Bronchial epithelial cell (primary cell): Measurements from ENCODE around the gene PRDX1. TPM values are rescaled to one million over a fixed set of nuclear protein-coding genes. Genes with fewer than 3 reads are reported as not detected.

Source experiments
- DNase-seq: peaks from one replicate; pipeline ENCODE4 v3.0.0-alpha.2; 2010; ENCODE audit warnings: low read depth
- FAIRE-seq: peaks from 2 replicates; lab custom pipeline; 2011; peaks lifted over from hg19 to GRCh38; lab: Jason Lieb, UNC
- H3K27me3 ChIP-seq: 2 replicates; pipeline ENCODE4 v1.5.1; 2011; ENCODE audit warnings: low read length; ENCODE audit not compliant: control insufficient read depth, insufficient read depth
- H3K36me3 ChIP-seq: 2 replicates; pipeline ENCODE4 v1.5.1; 2011; ENCODE audit warnings: low read length; ENCODE audit not compliant: control insufficient read depth, insufficient read depth
- H3K4me3 ChIP-seq: 2 replicates; pipeline ENCODE4 v1.5.1; 2011; ENCODE audit warnings: mild to moderate bottlenecking, low read depth, low read length, control low read depth
- total RNA-seq: library from RNA; depleted of rRNA; stranded (reverse); fragments of >200 nt; gene quantifications from 2 replicates; pipeline ENCODE4 v1.2.1, GENCODE V29; 2014
- TF ChIP-seq, protein P1 (sequence below): IDR thresholded peaks from 2 replicates; pipeline ENCODE4 v1.5.1; 2011; ENCODE audit warnings: mild to moderate bottlenecking, moderate library complexity, low read length, control low read depth, inconsistent platforms; ENCODE audit not compliant: insufficient read depth, severe bottlenecking

PRDX1 gene
- total RNA-seq = 403 and 721 TPM in 2 replicates

DNA sequence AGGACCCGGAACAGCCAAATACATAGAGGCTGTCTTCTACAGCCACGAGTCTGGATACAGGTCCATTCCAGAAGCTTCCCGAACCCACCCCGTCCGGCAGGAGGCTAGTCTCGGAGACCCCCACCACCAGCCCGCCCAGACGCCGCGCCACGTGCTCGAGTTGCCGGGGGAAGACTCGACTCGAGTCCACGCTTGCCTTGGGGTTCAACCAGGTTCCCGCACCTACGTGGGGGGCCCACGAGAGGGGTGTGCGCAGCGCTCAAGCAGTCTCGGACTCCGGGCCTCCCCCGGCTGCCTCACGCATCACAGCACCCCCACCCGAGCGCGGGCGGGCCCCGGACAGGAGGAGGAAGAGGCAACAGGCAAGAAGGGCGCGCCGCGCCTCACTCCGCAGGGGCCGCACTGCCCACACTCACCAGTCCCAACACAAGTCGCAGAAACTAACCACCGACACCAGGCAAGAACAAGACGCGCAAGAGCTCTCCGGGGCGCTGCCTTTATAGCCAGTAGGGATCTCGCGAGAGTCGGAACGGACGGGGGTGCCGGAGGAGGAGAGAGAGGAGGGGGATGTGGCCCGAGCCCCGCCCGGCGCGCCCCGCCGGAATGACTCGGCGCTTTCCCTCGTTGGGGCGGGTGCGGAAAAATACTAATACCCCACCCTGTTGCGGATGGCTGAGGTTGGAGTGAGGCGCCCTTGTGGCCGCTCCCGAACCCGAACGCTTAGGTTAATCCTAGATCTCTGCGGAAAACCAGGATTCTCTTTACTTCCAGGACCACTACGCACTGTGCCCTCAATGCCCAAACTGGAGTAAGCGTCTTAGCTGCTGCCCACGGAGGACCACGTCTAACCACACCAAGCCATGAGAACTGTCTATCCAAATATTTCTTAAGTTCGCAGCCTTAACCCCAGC lies at the start of gene PRDX1:
PRDX1 (minus strand) TSS at position 472 of the 911 bp plus-strand sequence. CDS start 2,841 bp downstream, outside the sequence.
- no peaks in the 10 kb centered on the region for H3K27me3 ChIP-seq
- no peak for FAIRE-seq
- TF ChIP-seq, protein P1, sequence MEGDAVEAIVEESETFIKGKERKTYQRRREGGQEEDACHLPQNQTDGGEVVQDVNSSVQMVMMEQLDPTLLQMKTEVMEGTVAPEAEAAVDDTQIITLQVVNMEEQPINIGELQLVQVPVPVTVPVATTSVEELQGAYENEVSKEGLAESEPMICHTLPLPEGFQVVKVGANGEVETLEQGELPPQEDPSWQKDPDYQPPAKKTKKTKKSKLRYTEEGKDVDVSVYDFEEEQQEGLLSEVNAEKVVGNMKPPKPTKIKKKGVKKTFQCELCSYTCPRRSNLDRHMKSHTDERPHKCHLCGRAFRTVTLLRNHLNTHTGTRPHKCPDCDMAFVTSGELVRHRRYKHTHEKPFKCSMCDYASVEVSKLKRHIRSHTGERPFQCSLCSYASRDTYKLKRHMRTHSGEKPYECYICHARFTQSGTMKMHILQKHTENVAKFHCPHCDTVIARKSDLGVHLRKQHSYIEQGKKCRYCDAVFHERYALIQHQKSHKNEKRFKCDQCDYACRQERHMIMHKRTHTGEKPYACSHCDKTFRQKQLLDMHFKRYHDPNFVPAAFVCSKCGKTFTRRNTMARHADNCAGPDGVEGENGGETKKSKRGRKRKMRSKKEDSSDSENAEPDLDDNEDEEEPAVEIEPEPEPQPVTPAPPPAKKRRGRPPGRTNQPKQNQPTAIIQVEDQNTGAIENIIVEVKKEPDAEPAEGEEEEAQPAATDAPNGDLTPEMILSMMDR = no peak
- H3K4me3 ChIP-seq = peak within 1 kb of the TSS; percentile 96
- peaks cover 10% of the 10 kb centered on the region for H3K36me3 ChIP-seq
- peak; percentile 85 for DNase-seq

DNA sequence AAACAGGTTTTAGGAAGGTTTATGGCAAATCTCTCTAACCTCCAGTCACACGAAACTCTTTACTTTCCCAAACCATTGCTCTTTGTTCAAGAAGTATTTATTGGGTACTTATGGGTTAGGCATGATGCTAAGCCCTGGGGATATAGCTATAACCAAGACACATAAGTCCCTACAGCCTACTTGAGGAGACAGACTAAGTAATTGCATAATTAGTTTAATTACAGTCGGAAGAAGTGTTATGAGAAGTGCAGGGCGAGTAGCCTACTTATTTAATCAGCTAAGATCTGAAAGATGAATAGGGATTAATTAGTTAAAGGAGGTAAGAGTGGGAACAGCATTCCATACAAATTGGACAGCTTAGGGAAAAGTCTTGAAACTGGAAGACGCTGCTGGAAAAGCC lies 48.9 kb upstream of the PRDX1 start:
- TF ChIP-seq, protein P1 = no peak
- peaks cover 21% of the 10 kb centered on the region for H3K36me3 ChIP-seq
- no peak for FAIRE-seq
- no peak for DNase-seq
- H3K4me3 ChIP-seq = no peak overlapping the region
- H3K27me3 ChIP-seq = no peaks in the 10 kb centered on the region

DNA sequence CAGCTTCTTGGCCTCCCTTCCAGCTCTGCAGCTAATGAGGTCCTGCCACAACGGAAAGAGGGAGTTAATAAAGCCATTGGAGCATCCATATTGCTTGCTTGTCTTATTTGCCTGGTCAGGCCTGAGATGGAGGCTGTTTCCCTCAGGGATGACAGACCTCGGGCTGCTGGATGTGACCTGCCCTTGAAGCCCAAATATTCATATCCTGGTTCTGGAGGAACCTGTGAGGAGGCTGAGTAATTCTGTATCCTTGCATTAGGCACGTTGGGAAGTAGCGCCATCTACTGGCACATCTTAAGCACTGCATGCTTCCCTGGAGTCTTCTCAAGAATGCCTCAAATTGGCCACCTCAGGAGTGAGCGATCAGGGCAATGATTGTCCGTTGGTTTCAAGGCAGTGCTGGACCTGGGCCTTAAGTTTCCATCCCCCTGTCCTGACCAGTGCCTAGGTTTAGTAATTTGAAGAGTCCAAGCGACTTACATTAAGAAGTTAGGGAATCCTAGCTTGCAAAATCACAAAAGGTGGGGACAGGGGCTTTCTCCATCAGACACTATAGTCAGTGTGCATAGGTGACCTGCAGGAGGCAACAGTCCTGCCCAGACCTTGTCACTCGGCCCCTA lies 48.4 kb upstream of the PRDX1 start:
- TF ChIP-seq, protein P1 = peak; percentile 93
- Histone ChIP-seq H3K36me3 (peaks cover 21% of the 10 kb centered on the region), H3K27me3 (no peaks in the 10 kb centered on the region), H3K4me3 (no peak overlapping the region)
- DNase-seq (peak; percentile 78), FAIRE-seq (peak; percentile 32)

DNA sequence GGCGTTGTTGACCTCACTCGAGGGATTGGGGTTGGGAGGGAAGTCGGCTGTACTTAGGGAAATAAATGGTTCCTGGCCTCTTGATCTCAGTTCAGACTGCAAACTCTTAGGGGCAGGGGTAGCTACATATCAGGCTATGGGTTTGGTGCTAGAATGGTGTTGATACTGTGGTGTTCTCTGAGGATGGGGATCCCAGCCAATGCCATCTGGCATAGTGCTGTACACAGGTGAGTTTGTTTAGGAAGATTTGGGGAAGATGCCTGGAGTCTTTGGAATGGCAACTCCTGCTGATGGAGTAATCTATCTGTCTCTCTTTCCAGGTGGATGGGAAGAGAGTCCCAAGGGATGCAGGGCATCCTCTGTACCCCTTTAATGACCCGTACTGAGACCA lies 47.9 kb upstream of the PRDX1 start:
- no peak for FAIRE-seq
- TF ChIP-seq, protein P1 = no peak
- no peak overlapping the region for H3K4me3 ChIP-seq
- H3K27me3 ChIP-seq = no peaks in the 10 kb centered on the region
- no peak for DNase-seq
- peaks cover 21% of the 10 kb centered on the region for H3K36me3 ChIP-seq

DNA sequence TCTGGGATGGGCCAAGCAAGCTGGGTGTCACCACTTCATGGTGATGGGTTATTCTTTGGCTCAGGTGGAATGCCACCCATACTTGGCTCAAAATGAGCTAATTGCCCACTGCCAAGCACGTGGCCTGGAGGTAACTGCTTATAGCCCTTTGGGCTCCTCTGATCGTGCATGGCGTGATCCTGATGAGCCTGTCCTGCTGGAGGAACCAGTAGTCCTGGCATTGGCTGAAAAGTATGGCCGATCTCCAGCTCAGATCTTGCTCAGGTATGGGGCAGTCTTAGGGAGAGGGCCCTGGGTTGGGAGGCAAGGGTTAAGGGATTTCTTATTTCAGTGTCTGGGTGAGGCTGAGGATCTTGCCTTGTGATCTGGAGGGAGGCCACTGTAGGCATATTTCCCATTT lies 46.7 kb upstream of the PRDX1 start:
- TF ChIP-seq, protein P1 = no peak
- DNase-seq (no peak), FAIRE-seq (no peak)
- H3K27me3 ChIP-seq = no peaks in the 10 kb centered on the region
- H3K4me3 ChIP-seq = no peak overlapping the region
- peaks cover 25% of the 10 kb centered on the region for H3K36me3 ChIP-seq
